ENCODE measurements around the gene COLQ. TPM values are rescaled to one million over a fixed set of nuclear protein-coding genes. Genes with fewer than 3 reads are reported as not detected.

Gene COLQ

Small RNAs within 50 kb of the gene (small RNA-seq; reads per million reads assigned to genes)
- gene MIR4270 (ENCODE audit: insufficient read depth) (not detected), gene RN7SL110P (ENCODE audit: insufficient read depth) (not detected), gene RNU6-1024P (ENCODE audit: insufficient read depth) (not detected)
